ENCODE results near the gene FRK. TPM values are rescaled to one million over a fixed set of nuclear protein-coding genes. Genes with fewer than 3 reads are reported as not detected.

The FRK gene
- total and polyA plus RNA-seq, 9 donors, result 0.38 to 3.5 (median 1.1) TPM

DNA sequence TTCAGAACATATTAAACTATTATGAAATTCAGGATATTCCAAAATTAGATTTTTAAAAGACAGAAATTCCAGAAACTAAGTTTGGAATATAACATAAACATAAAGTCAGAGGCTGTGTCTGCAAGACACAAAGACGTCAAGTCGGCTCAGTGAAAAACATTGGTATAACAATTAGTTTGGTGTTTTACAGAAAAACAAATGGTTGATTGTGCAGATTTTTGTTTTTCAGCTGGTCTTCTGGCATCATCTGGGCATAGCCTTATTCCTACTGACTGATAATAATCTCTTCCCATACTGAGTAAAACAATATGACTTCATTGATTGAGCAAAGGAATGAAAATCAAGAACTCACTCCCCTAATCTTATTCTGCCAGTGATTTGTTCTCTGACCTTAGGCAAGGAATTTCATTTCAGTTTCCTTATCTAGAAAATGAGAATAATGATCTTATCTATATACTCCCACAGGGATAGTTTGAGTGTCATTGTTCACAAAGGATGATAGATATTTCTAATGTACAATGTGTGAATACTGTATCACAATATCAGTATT, 84.3 kb downstream of the FRK start:
- intact Hi-C loops (cut with DNase I), result no loop called here
- Histone ChIP-seq H3K4me3 (no peak overlapping the region), H3K4me1 (ENCODE audit: insufficient read depth) (no peaks in the 10 kb centered on the region), H3K36me3 (no peaks in the 10 kb centered on the region), H3K9me3 (no peaks in the 10 kb centered on the region), H3K27me3 (no peaks in the 10 kb centered on the region), H3K27ac (no peak overlapping the region)
- no peak for DNase-seq
- WGBS, 3 donors, result 86 to 89% (median 87%) methylated on average over 2 of the region's 2 CpGs
- TF ChIP-seq POLR2A (IDR thresholded peaks at IDR 0.05), result no peak
- no peak for TF ChIP-seq CTCF (IDR thresholded peaks at IDR 0.05)
- no peak for TF ChIP-seq EP300 (IDR thresholded peaks at IDR 0.05)

DNA sequence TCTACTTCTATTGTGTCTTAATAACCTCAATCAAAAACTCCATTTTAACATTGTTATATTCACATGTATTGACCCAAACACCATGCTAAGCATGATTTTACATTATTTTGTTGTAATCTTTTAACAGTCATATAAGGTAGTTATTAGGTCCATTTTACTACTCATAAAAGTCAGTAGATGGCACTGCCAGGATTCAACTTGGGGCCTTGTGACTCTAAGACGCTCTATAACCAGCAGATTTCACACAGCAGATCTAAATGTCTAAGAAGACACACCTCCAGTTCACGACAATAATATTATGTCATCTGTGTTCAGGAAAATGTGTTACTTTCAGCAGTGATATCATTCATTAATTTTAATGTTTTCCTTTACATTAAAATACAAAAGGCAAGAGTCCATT, 88.0 kb downstream of the FRK start:
- no peaks in the 10 kb centered on the region for H3K36me3 ChIP-seq
- no peak overlapping the region for H3K27ac ChIP-seq
- TF ChIP-seq EP300 (IDR thresholded peaks at IDR 0.05), result no peak
- TF ChIP-seq CTCF (IDR thresholded peaks at IDR 0.05), result no peak
- no peak for TF ChIP-seq POLR2A (IDR thresholded peaks at IDR 0.05)
- 90 to 96% (median 93%) methylated on average over 2 of the region's 2 CpGs for WGBS, 3 donors
- no peaks in the 10 kb centered on the region for H3K9me3 ChIP-seq
- DNase-seq, result no peak
- H3K27me3 ChIP-seq, result no peaks in the 10 kb centered on the region
- intact Hi-C loops (cut with DNase I), result no loop called here
- no peak overlapping the region for H3K4me3 ChIP-seq
- H3K4me1 ChIP-seq (ENCODE audit: insufficient read depth), result no peaks in the 10 kb centered on the region

DNA sequence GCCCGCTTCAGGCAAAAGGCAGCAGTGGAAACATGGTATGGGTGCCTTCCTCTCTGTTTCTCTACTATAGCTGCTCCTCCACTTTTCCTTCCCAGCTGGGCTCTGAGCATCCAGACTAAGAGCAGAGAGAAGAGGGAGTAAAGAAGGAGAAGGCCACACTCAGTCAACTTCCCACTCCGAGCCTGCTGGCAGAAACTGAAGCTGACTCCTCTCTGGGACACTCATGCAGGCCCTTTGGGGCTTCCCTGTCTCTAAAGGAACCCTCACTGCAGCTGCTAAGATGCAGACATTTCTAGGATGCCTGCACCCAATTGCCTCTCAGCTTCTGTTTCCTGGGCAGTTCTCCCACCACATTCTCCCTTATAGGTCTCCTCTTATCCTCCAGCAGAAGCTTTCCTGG, 88.9 kb downstream of the FRK start:
- WGBS, 3 donors, result 77 to 80% (median 79%) methylated on average over 2 of the region's 2 CpGs
- Histone ChIP-seq H3K27me3 (no peaks in the 10 kb centered on the region), H3K27ac (no peak overlapping the region), H3K4me1 (ENCODE audit: insufficient read depth) (no peaks in the 10 kb centered on the region), H3K4me3 (no peak overlapping the region), H3K36me3 (no peaks in the 10 kb centered on the region), H3K9me3 (no peaks in the 10 kb centered on the region)
- no peak for DNase-seq
- TF ChIP-seq EP300 (IDR thresholded peaks at IDR 0.05), result no peak
- TF ChIP-seq POLR2A (IDR thresholded peaks at IDR 0.05), result no peak
- TF ChIP-seq CTCF (IDR thresholded peaks at IDR 0.05), result no peak
- intact Hi-C loops (cut with DNase I), result no loop called here

DNA sequence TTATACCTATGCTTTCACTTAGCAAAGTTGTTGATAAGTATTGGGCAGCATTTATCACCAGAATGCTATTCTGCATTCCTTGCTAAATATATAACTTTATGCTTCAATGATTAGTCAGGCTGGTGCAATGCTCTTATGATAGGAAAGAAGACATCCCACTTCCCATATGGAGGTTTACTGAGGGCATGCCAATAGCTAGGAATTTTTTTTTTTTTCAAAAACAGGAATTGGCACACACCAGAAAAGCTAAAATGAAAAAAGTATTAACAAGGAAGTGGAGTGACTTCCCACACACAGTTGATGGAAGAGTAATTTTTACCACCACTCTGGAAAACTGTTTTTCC, 90.8 kb downstream of the FRK start:
- no peaks in the 10 kb centered on the region for H3K9me3 ChIP-seq
- no peak for DNase-seq
- intact Hi-C loops (cut with DNase I), result no loop called here
- TF ChIP-seq POLR2A (IDR thresholded peaks at IDR 0.05) (no peak), EP300 (IDR thresholded peaks at IDR 0.05) (no peak), CTCF (IDR thresholded peaks at IDR 0.05) (no peak)
- no peak overlapping the region for H3K4me3 ChIP-seq
- H3K27ac ChIP-seq, result no peak overlapping the region
- no peaks in the 10 kb centered on the region for H3K4me1 ChIP-seq (ENCODE audit: insufficient read depth)
- H3K36me3 ChIP-seq, result no peaks in the 10 kb centered on the region
- H3K27me3 ChIP-seq, result no peaks in the 10 kb centered on the region
